GM18519 (cell line): ENCODE data around the gene TMEM204.

Experiments
- ATAC-seq: cut with Tn5 transposase; IDR thresholded peaks from one replicate; pipeline ENCODE4 v1.9.1; 2021; ENCODE audit warnings: mild to moderate bottlenecking, moderate library complexity; ENCODE audit not compliant: unreplicated experiment, low FRiP score

The TMEM204 gene

GRCh38 chr16:1553946-1554825, 20.7 kb downstream of the TMEM204 start:
- ATAC-seq, result no peak

GRCh38 chr16:1554826-1555445, 21.5 kb downstream of the TMEM204 start:
- ATAC-seq, result no peak

GRCh38 chr16:1556254-1556653, 22.8 kb downstream of the TMEM204 start:
- no peak for ATAC-seq

GRCh38 chr16:1557074-1557473, 23.6 kb downstream of the TMEM204 start:
- no peak for ATAC-seq

GRCh38 chr16:1557576-1557975, 24.1 kb downstream of the TMEM204 start:
- ATAC-seq, result no peak

- ATAC-seq, result no peak
Measured at GRCh38 chr16:1559446-1559975, 26.0 kb downstream of the TMEM204 start.

- no peak for ATAC-seq
Measured at GRCh38 chr16:1560153-1560552, 26.7 kb downstream of the TMEM204 start.

GRCh38 chr16:1560866-1561265, 27.4 kb downstream of the TMEM204 start:
- ATAC-seq, result no peak

- no peak for ATAC-seq
Measured at GRCh38 chr16:1561266-1561665, 27.8 kb downstream of the TMEM204 start.

- ATAC-seq, result no peak
Measured at GRCh38 chr16:1561836-1562235, 28.4 kb downstream of the TMEM204 start.

- no peak for ATAC-seq
Measured at GRCh38 chr16:1563786-1564185, 30.3 kb downstream of the TMEM204 start.

GRCh38 chr16:1564325-1564724, 30.9 kb downstream of the TMEM204 start:
- ATAC-seq, result no peak

GRCh38 chr16:1565083-1565805, 31.8 kb downstream of the TMEM204 start:
- ATAC-seq, result no peak

GRCh38 chr16:1567988-1568387, 34.5 kb downstream of the TMEM204 start:
- ATAC-seq, result no peak

- no peak for ATAC-seq
Measured at GRCh38 chr16:1571012-1571671, 37.7 kb downstream of the TMEM204 start.

GRCh38 chr16:1572673-1573072, 39.2 kb downstream of the TMEM204 start:
- no peak for ATAC-seq

- ATAC-seq, result no peak
Measured at GRCh38 chr16:1573301-1573700, 39.8 kb downstream of the TMEM204 start.

GRCh38 chr16:1575578-1575977, 42.1 kb downstream of the TMEM204 start:
- ATAC-seq, result no peak

GRCh38 chr16:1579214-1579613, 45.7 kb downstream of the TMEM204 start:
- no peak for ATAC-seq

- no peak for ATAC-seq
Measured at GRCh38 chr16:1580256-1580655, 46.8 kb downstream of the TMEM204 start.

- ATAC-seq, result no peak
Measured at GRCh38 chr16:1580956-1581355, 47.5 kb downstream of the TMEM204 start.
